GM18858 (cell line): ENCODE data around the gene ZNF692.
"Not testable (repeated sequence)": the region's sequence is repeated elsewhere in the genome, so short reads cannot be mapped to it uniquely, and the experiment has no call there.

Source experiments
- ATAC-seq: cut with Tn5 transposase; IDR thresholded peaks from one replicate; pipeline ENCODE4 v1.9.1; 2021; ENCODE audit not compliant: unreplicated experiment

Gene ZNF692

GRCh38 chr1:248850124-248850523, 8.8 kb downstream of the ZNF692 start:
- ATAC-seq: no peak

GRCh38 chr1:248849637-248850036, 9.2 kb downstream of the ZNF692 start:
- no peak for ATAC-seq

- no peak for ATAC-seq
Observed at GRCh38 chr1:248849152-248849551, 9.7 kb downstream of the ZNF692 start.

- ATAC-seq: no peak
Observed at GRCh38 chr1:248848602-248849001, 10.3 kb downstream of the ZNF692 start.

- ATAC-seq: no peak
Observed at GRCh38 chr1:248847956-248848561, 10.8 kb downstream of the ZNF692 start.

GRCh38 chr1:248847181-248847955, 11.5 kb downstream of the ZNF692 start:
- no peak for ATAC-seq

GRCh38 chr1:248844526-248844925, 14.4 kb downstream of the ZNF692 start:
- no peak for ATAC-seq

GRCh38 chr1:248843687-248844086, 15.2 kb downstream of the ZNF692 start:
- no peak for ATAC-seq

- ATAC-seq: peak; percentile 26
Observed at GRCh38 chr1:248842781-248843331, 16.0 kb downstream of the ZNF692 start.

- no peak for ATAC-seq
Observed at GRCh38 chr1:248841702-248842395, 17.0 kb downstream of the ZNF692 start.

- no peak for ATAC-seq
Observed at GRCh38 chr1:248840946-248841345, 17.9 kb downstream of the ZNF692 start.

GRCh38 chr1:248839168-248839555, 19.7 kb downstream of the ZNF692 start:
- no peak for ATAC-seq

GRCh38 chr1:248838357-248839167, 20.3 kb downstream of the ZNF692 start:
- peak; percentile 47 for ATAC-seq

GRCh38 chr1:248837781-248838356, 21.0 kb downstream of the ZNF692 start, which contains the start of gene ZNF672:
Gene ZNF672 (plus strand): TSS chr1:248838224. CDS start chr1:248847275, 9,051 bp downstream.
- peak; percentile 83 for ATAC-seq

GRCh38 chr1:248837045-248837780, 21.7 kb downstream of the ZNF692 start:
- ATAC-seq: no peak

- ATAC-seq: no peak
Observed at GRCh38 chr1:248834343-248834940, 24.4 kb downstream of the ZNF692 start.

- ATAC-seq: no peak
Observed at GRCh38 chr1:248831842-248832241, 27.0 kb downstream of the ZNF692 start.

GRCh38 chr1:248830718-248831017, 28.2 kb downstream of the ZNF692 start:
- ATAC-seq: not testable (repeated sequence)

GRCh38 chr1:248828845-248829244, 30.0 kb downstream of the ZNF692 start:
- ATAC-seq: no peak
